IPS DF 19.7 (cell line): Measurements from ENCODE around the gene KLF5.
"Not testable (repeated sequence)": the region's sequence is repeated elsewhere in the genome, so short reads cannot be mapped to it uniquely, and the experiment has no call there.

ENCODE experiments used
- DNase-seq: peaks from one replicate; pipeline ENCODE4 v3.0.0-alpha.2; 2013; ENCODE audit warnings: low read depth, low spot score

Gene KLF5

GRCh38 chr13:73082895-73083294 lies 24.1 kb downstream of the KLF5 start:
- no peak for DNase-seq

GRCh38 chr13:73088332-73088935 lies 29.6 kb downstream of the KLF5 start:
- no peak for DNase-seq

DNA sequence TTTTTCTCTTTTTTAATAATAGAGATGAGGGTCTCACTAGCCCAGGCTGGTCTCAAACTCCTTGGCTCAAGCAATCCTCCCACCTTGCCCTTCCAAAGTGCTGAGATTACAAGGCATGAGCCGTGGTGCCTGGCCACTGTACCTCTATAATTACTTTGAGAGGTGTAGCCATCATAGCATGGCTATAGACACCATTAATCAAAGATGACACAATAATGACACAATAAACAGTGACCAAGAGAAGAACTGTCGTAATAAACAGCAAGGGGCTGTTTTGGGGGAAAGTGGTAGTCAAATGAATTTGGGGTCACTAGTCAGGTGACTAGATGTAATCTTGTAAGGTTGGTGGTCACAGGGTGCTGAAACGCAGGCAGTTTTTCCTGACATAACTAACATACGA lies 30.4 kb downstream of the KLF5 start:
- DNase-seq = no peak

GRCh38 chr13:73090116-73090822 lies 31.5 kb downstream of the KLF5 start:
- peak; percentile 72 for DNase-seq

DNA sequence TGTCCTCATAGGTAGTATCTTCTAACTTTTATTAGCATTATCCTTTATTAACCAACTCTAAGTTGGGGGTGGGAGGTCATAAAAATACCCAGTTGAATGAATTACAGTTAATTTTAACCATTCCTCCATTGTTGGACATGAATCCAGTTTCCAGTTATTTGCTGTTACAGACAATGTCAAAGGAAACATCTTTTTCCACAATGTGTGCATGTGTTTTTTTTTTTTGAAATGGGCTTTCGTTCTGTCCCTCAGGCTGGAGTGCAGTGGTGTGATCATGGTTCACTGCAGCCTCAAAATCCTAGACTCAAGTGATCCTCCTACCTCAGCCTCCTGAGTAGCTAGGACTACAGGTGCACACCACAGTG lies 32.0 kb downstream of the KLF5 start:
- no peak for DNase-seq

GRCh38 chr13:73092829-73093228 lies 34.0 kb downstream of the KLF5 start:
- DNase-seq = no peak

DNA sequence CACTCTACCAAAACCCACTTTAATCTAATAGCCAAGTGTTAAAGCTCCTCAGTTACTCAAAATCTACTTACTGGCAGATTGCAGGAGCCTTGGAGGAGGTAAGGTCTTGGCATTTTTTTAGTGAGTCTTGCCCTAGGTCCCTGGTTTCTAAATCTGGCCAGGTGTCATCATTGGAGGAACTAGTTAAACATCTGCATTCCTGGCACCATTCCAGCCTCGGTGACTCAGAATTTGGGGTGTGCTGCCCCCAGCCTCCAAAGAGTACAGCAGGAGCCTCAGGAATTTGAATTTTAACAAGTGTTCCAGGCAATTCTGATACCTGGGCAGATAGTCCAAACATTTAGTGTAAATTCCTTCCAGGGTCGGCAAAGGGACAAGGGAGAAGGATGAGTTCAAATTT lies 37.4 kb downstream of the KLF5 start:
- DNase-seq = no peak

GRCh38 chr13:73096638-73097037 lies 37.8 kb downstream of the KLF5 start:
- no peak for DNase-seq

DNA sequence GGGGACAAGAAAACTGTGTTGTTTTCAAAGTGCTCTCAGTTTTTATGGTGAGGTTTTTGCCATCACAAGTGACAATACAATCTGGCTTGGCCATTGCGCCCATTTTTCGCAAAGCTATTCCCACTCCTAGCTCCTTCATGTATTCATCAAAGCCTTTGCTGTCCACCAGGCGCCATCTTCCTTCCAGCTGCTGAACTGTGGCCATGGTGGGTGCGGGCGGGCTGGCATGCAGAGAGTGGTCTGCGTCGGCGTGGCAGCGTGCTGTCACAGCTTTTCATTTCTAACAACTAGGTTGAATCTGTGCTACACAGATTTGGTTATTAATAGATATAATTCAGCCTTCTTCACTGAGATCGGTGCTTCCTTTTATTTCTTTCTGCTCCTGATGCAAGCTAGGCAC lies 42.0 kb downstream of the KLF5 start:
- not testable (repeated sequence) for DNase-seq

DNA sequence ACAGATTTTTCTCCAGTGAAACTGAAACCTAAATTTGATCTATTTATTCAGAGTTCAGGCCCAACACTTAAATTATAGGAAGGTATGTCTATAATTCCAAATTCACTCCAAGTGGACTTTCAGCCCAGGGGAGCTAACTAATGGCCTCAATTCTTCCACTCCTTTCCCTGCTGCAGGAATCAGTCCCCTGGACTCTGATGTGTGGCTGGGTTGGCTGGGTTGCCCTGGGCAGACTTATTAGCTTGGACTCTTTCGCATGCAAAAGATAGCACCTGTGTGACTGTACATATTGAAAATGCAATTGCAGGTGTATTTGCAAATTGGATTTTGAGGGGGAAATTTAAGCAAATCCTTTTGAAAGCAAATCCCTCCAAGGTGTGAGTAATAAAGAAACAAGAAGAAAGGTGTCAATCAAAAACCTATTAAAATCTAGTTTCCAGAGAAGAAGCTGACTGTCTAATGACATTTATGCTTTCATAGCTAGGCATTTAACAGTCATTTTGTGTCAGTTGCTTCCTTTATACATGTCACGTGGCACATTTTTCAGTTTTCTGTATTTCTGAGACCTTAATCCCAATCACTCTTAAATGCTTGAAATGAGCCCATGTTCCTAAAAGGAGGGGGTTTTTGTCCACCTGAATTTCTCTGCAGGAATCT lies 42.7 kb downstream of the KLF5 start:
- DNase-seq = no peak

- no peak for DNase-seq
Measured at GRCh38 chr13:73103238-73103637, 44.4 kb downstream of the KLF5 start.

GRCh38 chr13:73106513-73107178 lies 47.8 kb downstream of the KLF5 start:
- no peak for DNase-seq

DNA sequence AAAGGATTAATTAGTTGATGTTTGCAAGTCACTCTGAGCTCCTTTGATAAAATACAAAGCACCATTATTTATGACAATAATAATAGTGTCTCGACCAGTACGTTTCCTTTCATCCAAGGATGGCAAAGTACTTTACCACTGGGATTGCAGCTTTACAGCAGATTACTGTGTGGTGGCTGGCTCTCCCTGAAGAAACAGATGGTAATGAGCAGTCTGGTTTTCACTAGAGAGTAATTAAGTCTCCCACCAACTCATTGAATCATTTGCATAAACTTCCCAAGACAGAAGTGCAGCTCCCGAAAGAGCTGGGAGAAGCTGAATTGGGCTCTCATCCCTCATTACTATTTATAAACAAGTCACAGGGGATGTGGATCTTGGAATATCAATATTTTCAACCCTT lies 48.7 kb downstream of the KLF5 start:
- DNase-seq = no peak

DNA sequence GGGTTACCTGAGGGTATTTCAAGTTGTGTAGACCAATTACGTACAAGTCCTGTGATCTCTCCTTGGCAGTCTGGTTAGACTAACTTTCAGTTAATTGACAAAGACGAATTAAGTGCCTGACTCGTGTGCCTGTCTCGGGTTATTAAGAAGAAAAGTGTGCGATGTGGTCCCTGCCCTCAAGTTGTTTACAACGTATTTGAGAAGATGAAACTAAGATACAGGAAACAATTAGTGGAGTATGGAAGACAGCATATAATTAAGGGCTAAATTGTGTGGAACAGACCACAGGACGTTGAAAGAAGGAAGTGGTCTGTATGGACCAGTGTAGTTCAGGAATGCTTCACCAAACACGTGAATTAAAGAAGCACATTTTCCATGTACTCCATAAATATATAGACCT lies 49.2 kb downstream of the KLF5 start:
- no peak for DNase-seq

DNA sequence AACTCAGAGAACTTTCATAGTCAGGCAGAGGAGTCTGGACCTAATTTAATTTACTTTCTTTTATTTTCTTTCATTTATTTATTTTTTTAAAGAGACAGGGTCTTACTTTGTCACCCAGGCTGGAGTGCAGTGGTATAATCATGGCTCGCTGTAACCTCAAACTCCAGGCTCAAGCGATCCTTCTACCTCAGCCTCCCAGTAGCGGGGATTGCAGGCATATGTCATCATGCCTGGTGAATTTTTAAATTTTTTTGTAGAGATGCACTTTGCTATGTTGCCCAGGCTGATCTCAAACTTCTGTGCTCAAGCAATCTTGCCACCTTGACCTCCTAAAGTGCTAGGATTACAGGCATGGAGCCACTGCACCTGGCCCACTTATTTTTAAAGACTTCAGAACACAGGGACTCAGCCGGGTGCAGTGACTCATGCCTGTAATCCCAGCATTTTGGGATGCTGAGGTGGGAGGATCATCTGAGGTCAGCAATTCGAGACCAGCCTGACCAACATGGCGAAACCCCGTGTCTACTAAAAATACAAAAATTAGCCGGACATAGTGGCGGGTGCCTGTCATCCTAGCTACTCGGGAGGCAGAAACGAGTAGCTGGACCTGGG lies 50.6 kb downstream of the KLF5 start:
- DNase-seq = no peak

DNA sequence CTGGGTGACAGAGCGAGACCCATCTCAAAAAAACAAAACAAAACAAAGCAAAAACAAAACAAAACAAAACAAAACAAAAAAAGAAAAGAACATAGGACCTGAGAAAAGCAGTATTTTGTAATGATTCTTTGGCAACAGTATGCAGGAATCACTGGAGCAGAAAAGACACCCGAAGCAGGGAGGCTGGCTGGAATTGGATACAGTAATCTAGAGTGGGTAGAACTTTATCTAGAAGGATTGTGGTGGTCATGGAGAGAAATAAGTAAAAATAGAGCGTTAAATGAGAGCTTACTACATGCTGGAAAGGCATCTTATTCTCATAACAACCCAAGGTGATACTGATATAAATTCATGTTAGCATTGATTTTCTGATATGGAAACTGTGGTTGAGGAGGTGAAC lies 51.2 kb downstream of the KLF5 start:
- no peak for DNase-seq

DNA sequence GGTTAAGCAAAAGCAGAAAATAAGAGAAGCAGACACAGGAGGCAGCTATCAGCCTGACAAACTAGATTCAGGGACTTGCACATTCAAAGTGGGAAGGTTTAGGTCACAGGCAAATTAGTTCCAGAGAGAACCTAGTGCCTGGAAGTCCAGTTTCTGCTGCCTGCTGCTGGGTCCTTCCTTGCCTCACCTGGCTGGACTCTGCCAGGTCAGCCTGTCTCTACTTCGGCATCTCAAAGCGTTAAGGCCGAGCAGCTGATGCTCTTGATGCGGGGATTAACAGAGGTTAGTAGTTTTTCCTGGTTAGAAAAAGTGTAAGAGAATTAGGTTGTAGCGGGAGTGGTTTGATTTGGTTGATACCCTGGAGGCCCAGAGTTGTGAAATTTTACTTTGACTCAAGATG lies 52.0 kb downstream of the KLF5 start:
- DNase-seq = no peak

DNA sequence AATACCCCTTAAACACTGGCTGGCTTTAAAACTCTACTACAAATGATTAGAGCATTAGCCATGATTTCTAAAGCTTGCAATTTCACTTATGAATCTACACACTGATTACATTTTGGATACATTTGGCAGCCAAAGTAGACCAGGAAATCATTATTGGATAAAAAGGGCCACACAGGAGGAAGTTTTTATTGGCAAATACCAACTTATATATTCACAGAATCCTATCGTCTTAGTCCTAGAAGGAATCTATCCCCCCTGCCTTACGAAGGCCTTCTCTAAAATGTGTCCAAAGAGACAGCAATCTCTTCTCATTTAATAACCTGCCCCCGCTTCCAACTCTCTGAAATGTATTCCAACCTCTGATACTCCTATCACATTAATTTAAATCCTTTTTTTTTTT lies 52.5 kb downstream of the KLF5 start:
- no peak for DNase-seq

DNA sequence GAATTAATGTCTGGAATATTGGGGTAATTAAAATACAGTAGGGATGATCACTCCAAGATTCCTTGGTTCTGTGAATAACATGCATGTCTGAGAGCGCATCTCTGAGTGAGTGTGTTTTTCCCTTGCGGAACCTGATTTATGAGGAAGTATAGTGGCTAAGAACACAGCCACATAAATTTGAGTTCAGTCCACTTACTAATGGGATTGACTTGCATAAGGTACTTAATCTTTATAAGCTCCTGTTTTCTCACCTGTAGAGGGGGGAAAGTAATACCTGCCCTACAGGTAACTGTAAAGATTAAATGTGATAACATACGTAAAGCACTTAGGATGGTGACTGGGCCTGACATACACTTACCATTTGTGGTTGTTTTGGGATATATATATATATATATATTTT lies 60.8 kb downstream of the KLF5 start:
- DNase-seq = no peak
